GM18873 (cell line): ENCODE results near the gene DNAI2.
"Not testable (repeated sequence)": the region's sequence is repeated elsewhere in the genome, so short reads cannot be mapped to it uniquely, and the experiment has no call there.

Experiments
- ATAC-seq: cut with Tn5 transposase; IDR thresholded peaks from one replicate; pipeline ENCODE4 v1.9.1; 2021; ENCODE audit warnings: mild to moderate bottlenecking, moderate library complexity, moderate number of reproducible peaks; ENCODE audit not compliant: unreplicated experiment, low FRiP score

Gene DNAI2

GRCh38 chr17:74244548-74244947, 29.5 kb upstream of the DNAI2 start:
- no peak for ATAC-seq

- ATAC-seq = no peak
These were observed 28.7 kb upstream of the DNAI2 start for GRCh38 chr17:74245145-74245831.

DNA sequence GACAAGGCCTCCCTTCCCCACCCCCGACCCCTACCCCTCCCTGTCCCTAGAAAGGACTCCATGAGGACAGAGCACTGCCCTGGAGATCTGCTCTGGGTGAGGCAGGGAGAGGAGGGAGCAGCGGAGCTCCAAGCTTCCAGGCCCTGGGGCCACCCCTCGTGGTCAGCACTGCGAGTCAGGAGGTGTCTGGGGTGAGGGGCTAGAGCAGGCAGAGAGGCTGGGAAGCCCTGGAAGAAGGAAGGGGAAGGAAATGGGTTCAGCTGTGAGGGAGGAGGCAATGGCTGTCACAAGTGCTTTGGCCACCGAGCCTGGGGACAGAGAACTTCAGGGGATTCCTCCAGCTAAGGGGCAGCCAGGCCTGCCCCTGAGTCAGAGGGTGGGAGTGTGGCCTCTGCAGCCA, 28.2 kb upstream of the DNAI2 start:
- no peak for ATAC-seq

GRCh38 chr17:74249590-74250270, 24.3 kb upstream of the DNAI2 start:
- ATAC-seq = no peak

DNA sequence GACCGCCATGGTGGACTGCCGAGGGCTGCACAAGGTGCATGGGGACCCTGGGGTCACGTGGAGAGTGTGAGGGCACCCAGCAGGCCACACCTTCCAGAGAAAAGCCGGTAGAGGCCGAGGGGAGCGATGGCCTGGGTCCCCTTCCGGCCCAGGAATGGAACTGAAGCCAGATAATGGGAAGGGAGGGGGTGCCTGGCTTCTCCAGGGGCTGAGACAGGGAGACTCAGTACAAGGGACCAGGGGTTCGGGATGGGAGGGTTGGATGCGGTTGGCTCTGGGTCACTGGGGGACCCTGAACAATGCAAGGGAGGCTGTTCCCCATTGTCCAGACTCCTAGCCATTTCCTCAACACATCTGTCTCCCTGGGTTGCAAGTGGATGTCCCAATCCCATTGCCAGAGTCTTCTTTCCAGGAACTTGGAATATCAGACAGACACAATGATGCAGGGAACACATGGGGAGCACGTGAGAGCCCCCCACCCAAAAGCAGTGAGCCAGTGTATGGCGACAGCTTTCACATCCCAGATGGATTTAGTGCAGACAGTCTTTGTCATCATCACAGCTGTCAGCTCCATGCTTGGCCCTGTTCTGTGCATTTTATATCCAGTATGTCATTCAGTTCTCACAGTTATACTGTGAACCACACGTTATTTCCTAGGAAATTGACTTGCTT, 23.6 kb upstream of the DNAI2 start:
- no peak for ATAC-seq

GRCh38 chr17:74251051-74251450, 23.0 kb upstream of the DNAI2 start:
- no peak for ATAC-seq

- no peak for ATAC-seq
These were observed 22.5 kb upstream of the DNAI2 start for GRCh38 chr17:74251569-74251968.

- no peak for ATAC-seq
These were observed 21.8 kb upstream of the DNAI2 start for GRCh38 chr17:74252211-74252610.

DNA sequence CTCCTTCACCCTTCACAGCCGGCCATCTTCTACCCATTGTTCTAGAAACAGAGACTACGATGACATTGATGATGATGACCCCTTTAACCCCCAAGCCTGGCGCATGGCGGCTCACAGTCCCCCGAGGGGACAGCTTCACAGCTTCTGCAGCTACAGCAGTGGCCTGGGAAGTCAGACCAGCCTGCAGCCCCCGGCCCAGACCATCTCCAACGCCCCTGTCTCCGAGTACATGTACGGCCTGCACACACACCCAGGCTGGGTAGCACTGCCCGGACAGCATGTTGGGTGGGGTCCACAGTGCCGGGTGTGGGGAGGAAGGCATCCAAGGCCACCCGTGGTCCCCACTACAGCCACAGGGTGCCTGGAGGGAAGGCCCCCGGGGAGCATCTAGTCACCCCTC, 21.0 kb upstream of the DNAI2 start:
- no peak for ATAC-seq

GRCh38 chr17:74257311-74257710, 16.7 kb upstream of the DNAI2 start:
- no peak for ATAC-seq

GRCh38 chr17:74259667-74260524, 14.1 kb upstream of the DNAI2 start:
- ATAC-seq = no peak

DNA sequence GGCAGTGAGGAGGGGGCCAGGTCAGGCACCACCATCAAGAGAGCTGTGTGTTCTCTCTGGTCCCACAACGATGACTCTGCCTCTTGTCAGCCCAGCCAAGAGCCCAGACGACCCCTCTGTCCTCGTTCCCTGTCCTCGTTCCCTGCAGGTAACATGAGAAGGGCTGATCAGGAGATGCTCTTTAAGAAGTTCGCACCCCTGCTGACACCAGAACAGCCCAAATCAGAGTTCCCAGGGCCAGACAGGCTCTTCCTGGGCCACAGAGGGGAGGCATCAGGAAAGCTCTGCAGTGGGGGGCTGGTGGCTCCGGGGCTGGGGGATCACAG, 13.5 kb upstream of the DNAI2 start:
- no peak for ATAC-seq

DNA sequence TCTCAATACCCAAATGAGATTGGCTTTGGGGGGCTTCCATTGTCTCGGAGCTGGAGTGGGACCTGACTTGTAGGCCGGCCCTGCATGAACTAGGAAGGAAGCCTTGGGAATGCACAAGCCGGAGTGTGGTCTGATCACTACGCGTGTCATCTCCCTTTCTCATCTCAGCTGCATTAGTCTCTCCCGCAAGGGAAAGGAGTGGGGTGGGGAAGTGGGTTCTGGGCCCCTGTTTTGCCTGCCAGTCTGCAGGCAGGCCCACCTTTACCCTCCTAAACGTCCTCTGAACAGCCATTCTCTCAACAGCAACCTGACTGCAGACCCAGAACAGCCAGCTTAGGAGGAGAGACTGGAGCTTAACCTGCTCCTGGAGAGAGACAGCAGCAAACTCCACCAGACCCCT, 11.4 kb upstream of the DNAI2 start:
- no peak for ATAC-seq

GRCh38 chr17:74267054-74267453, 7.0 kb upstream of the DNAI2 start:
- ATAC-seq = not testable (repeated sequence)

DNA sequence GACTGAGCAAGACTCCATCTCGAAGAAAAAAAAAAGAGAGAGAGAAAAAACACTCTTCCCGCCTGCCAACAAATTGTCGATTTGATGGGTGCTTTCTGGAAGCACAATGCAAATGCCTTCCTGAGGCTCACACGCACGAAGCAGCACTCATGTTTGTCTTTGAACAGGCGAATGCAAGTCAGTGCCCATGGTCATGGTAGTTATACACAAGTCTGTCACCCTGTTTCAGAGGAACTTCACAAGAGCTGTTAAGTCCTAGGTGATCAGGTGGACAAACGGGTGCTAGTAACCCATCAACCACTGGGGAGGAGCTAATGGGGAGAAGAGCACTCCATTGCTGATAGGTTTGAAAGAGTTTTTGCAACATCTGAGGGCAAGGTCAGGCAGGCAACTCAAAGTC, 6.5 kb upstream of the DNAI2 start:
- ATAC-seq = no peak

- ATAC-seq = no peak
These were observed 6.0 kb upstream of the DNAI2 start for GRCh38 chr17:74267987-74268499.

GRCh38 chr17:74268558-74268957, 5.5 kb upstream of the DNAI2 start:
- no peak for ATAC-seq

DNA sequence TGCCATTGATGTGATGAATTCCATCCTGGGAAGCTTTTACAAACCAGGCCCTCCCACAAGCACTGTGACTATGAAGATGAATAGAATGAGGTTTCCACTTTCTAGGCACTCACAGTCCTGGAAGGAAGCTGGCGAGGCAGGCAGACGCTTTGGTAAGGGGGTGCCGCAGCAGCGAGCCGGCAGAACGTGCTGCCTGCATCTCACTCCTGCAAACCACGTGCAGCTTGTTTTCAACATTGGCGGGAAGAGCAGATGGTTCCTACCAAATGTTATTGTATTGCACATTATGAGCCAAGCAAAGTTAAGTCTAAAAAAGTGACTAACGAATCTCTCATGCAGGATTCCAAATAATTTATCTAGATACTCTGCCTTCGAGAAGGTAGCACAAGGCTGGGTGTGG, 3.7 kb upstream of the DNAI2 start:
- no peak for ATAC-seq

DNA sequence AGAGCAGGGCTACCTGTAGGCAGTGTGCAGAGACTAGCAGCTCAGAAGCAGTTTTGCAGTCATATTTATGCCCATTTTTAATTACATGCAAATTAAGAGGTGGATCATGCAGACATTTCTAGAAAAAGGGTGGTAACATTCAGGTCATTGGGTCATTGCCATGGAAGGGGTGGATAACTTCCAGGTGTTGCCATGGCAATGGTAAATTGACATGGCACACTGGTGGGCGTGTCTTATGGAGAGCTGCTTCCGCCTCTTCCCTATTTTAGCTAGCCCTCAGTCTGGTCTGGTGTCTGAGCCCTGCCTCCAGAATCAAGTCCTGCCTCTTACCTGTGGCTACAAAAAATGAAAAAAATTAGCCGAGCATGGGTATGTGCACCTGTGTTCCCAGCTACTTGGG, 2.8 kb upstream of the DNAI2 start:
- ATAC-seq = no peak

DNA sequence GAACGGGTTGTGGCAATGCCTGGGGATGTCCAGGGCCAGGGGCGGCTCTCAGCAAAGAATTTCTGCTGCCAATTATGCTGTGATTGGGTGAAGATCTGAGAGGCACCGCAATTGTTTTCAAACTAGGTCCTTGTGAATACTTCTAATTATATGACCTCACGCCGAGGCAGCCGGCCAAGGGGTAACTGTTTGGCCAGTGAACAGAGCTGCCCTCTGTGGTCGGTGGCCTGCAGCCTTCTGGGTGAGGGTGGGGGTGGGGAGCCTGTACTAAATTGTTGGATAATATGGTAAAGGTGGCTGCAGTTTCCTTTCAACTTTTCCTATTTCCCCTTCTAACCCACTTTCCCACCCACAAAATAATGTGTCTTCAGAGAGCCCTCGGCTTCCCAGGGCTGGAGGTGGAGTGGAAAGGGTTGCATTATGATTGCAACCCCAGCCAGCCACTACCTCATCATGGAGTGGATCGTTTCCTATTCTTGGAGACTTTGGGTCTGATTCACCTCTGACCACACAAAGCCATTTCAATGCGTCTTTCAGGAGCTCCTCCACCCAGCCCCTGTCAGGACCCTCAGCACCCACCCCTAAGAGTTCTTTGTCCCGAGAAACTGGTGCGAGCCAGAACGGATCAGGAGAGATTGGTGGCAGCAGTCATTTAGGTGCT, 2.0 kb upstream of the DNAI2 start:
- ATAC-seq = no peak
